ENCODE results near the gene DMPK.

The DMPK gene

DNA sequence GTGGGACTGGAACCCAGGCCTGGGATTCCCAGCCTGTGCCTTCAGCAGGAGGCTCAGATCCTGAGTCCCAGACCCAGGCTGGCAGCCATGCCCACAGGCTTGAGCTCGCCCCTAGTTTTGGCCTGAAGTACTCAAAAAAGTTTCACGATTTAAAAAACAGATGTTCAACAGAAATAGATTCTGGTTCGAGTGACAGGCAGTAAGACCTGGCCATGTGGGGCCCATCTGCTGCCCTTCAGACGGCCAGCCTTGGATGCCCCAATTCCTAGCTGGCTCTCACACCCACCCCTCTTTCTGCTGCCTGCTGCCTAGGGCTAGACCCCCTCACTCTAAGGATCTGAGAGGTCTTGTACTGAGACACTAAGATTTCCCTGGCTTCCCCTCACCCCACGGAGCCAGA lies 2.8 kb upstream of the DMPK start:
- H3K4me3 ChIP-seq (ENCODE audit: low read length): no peak overlapping the region
- no peak for TF ChIP-seq ZNF274 (IDR thresholded peaks at IDR 0.05; ENCODE audit: low read depth, low read length)

DNA sequence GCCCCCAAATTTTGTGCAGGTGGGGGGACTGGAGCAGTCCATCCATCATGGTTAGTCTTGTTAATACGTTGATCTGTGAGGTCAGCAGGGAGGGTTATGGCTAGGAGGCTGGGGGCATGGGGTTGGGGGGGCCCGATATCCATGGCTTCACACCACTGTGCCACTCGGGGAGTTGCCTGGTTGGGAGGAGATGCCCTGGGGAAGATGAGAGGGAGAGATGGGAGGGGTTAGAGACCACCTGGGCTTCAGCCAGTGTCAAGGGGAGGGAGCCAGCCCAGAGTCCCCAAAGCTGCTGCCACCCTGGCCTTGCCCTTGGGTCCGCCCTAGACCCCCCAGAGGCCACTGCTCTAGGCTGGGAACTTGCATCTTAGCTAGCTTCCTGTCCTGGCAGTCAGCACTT lies 1.8 kb upstream of the DMPK start:
- no peak for TF ChIP-seq ZNF274 (IDR thresholded peaks at IDR 0.05; ENCODE audit: low read depth, low read length)
- no peak overlapping the region for H3K4me3 ChIP-seq (ENCODE audit: low read length)

DNA sequence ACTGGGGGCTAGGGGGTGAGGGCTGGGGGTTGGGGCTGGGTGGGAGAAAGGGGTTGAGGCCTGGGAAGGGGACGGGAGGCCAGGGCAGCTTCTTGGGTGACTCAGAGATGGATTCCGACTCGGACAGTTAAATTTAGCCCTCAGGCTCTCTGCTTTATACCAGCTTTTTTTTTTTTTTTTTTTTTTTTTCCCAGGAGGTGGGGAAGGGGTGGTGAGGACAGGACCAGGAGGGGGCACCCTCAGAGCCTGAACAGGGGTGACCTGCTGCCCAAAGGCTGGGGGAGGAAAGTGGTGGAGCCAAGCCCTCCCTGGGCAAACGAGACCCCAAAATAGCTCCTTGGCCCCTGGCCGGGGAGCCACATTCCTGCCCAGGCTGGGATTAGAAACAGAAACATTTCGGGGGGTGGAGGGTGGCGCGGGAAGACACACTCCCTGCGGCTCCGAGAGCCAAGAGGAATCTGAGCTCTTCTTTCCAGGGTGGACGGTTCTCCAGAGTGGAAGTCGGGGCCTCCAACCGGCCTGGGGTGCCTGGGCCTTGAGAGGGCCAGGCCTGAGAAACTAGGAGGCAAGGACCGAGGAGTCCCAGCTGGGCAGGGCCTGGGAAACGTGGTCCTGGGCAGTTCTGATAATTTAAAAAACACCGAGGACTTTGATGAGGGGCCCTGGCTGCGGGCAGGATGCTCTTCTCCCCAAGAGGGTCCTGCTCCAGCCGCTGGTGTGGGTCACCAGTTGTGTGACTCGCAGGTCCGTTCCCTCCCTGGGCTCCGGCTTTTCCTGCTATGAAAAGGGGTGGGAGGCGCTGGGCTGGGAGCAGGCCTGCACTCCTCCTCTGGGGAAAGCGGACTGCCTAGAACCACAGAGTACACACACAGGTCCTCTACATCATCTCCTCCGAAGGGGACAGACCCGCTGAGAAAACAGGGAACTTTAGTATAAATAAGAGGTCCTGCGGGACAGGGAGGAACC lies 813 bp upstream of the DMPK start:
- no peak overlapping the region for H3K4me3 ChIP-seq (ENCODE audit: low read length)
- TF ChIP-seq ZNF274 (IDR thresholded peaks at IDR 0.05; ENCODE audit: low read depth, low read length): no peak

- no peak for TF ChIP-seq ZNF274 (IDR thresholded peaks at IDR 0.05; ENCODE audit: low read depth, low read length)
- no peak overlapping the region for H3K4me3 ChIP-seq (ENCODE audit: low read length)
These were observed 802 bp downstream of the DMPK start for GRCh38 chr19:45781214-45782161.

- TF ChIP-seq ZNF274 (IDR thresholded peaks at IDR 0.05; ENCODE audit: low read depth, low read length): no peak
- no peak overlapping the region for H3K4me3 ChIP-seq (ENCODE audit: low read length)
These were observed 1.7 kb downstream of the DMPK start for GRCh38 chr19:45780448-45781213.

DNA sequence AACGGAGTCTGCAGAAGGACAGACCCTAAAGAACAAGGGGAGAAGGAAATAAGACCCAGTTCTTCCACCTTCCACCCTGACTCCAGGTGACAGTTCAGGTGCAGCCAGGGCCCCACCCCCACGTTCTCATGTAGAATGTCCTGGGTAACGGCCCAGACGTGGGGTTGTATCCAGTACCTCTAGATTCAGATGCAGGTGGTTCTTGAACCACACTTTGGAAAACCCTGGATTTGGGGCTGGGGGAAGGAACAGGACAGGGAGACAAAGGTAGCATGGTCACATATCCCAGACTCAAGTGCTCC lies 2.2 kb downstream of the DMPK start:
- TF ChIP-seq ZNF274 (IDR thresholded peaks at IDR 0.05; ENCODE audit: low read depth, low read length): no peak
- H3K4me3 ChIP-seq (ENCODE audit: low read length): no peak overlapping the region

- peak overlapping the region; percentile 6; the same call in 1 of the 2 replicates for H3K4me3 ChIP-seq (ENCODE audit: low read length)
These were observed 2.8 kb downstream of the DMPK start for GRCh38 chr19:45779231-45780145.

DNA sequence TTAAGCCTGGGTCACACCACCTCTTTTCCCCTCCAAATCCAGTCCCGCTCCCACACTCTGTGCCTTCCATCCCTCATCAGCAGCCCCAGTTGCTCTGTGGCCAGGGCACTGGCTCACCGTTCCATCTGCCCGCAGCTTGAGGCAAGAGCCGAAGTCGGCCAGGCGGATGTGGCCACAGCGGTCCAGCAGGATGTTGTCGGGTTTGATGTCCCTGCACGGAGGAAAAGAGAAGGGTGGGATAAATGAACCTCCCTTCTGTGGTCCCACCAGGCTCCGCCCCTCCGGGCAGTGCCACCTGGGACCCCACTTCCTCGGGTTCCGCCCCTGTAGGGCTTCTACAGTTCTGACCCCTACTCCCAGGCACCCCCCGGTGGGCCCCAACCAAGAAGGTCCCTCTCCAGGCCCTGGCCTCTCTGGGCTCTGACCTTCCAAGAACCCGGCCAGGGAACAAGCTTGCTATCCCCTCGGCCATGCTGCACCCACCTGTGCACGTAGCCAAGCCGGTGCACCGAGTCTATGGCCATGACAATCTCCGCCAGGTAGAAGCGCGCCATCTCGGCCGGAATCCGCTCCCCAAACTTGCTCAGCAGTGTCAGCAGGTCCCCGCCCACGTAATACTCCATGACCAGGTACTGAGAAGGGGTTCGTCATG lies 4.2 kb downstream of the DMPK start:
- TF ChIP-seq ZNF274 (IDR thresholded peaks at IDR 0.05; ENCODE audit: low read depth, low read length): no peak
- H3K4me3 ChIP-seq (ENCODE audit: low read length): no peak overlapping the region

More at GRCh38 chr19:45779231-45780145, 2.8 kb downstream of the DMPK start:
- TF ChIP-seq ZNF274 (IDR thresholded peaks at IDR 0.05; ENCODE audit: low read depth, low read length): no peak

DNA sequence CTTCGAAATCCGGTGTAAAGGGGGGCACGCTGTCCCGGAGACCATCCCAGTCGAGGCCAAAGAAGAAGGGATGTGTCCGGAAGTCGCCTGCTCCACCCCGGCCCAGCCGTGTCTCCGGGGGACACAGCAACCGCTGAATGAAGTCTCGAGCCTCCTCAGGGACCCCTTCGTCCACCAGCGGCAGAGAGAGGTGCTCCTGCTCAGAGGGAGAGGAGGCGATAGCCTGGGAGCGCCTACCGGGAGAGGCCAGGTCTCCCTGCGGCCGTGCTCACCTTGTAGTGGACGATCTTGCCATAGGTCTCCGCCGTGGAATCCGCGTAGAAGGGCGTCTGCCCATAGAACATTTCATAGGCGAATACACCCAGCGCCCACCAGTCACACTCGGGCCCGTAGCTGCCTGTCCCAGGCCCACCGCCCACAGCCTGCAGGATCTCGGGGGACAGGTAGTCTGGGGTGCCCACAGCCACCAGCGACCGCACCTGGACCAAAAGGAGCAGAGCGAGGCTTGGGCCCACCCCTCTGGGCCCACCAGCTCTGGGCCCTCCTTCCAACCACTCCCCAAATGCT lies 4.8 kb downstream of the DMPK start:
- no peak overlapping the region for H3K4me3 ChIP-seq (ENCODE audit: low read length)
- TF ChIP-seq ZNF274 (IDR thresholded peaks at IDR 0.05; ENCODE audit: low read depth, low read length): no peak

- no peak overlapping the region for H3K4me3 ChIP-seq (ENCODE audit: low read length)
- TF ChIP-seq ZNF274 (IDR thresholded peaks at IDR 0.05; ENCODE audit: low read depth, low read length): no peak
These were observed 7.5 kb downstream of the DMPK start for GRCh38 chr19:45774765-45775164.

- H3K4me3 ChIP-seq (ENCODE audit: low read length): no peak overlapping the region
- no peak for TF ChIP-seq ZNF274 (IDR thresholded peaks at IDR 0.05; ENCODE audit: low read depth, low read length)
These were observed 8.9 kb downstream of the DMPK start for GRCh38 chr19:45773384-45773783.

DNA sequence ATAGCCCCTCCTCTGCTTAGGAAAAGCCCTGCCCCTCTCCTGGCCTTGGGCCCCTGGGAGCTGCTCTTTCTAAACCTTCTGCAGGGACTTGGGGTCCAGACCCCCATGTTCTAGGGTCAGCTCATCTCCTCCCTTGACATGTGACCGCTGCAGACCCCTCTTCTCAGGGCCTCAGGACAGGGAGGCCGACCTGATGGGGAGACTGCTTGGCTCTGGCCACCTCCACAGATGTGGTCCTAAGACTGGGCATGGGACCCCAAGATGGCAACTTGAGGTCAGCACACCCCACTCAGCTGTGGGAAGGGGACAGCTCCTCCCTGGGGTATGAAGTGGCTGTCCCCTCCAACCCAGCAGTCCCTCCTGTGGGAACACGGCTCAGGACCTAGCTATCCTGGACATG lies 9.4 kb downstream of the DMPK start:
- no peak overlapping the region for H3K4me3 ChIP-seq (ENCODE audit: low read length)
- TF ChIP-seq ZNF274 (IDR thresholded peaks at IDR 0.05; ENCODE audit: low read depth, low read length): no peak
